GM12801 (cell line): Measurements from ENCODE around the gene USP32.

Experiments
- TF ChIP-seq, protein P1 (sequence below): IDR thresholded peaks from one replicate; pipeline ENCODE4 v1.5.1; 2011; ENCODE audit warnings: control low read depth; ENCODE audit not compliant: insufficient read length; ENCODE audit errors: extremely low read depth

USP32 gene

DNA sequence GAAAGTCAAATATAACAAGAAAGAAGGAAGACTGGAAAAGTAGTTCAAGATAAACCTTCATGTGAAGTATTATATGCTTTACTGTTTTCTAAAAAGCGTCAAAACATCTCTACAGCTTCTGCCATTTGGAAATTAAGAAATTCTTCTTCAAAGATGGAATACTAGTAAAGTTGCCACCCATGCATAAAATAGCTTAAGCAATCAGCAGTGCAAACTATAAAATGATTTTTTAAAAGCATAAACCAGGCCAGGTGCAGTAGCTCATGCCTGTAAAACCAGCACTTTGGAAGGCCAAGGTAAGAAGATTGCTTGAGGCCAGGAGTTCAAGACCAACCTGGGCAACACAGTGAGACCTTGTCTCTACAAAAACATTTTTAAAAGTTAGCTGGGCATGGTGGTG lies 68.2 kb downstream of the USP32 start:
- TF ChIP-seq, protein P1, sequence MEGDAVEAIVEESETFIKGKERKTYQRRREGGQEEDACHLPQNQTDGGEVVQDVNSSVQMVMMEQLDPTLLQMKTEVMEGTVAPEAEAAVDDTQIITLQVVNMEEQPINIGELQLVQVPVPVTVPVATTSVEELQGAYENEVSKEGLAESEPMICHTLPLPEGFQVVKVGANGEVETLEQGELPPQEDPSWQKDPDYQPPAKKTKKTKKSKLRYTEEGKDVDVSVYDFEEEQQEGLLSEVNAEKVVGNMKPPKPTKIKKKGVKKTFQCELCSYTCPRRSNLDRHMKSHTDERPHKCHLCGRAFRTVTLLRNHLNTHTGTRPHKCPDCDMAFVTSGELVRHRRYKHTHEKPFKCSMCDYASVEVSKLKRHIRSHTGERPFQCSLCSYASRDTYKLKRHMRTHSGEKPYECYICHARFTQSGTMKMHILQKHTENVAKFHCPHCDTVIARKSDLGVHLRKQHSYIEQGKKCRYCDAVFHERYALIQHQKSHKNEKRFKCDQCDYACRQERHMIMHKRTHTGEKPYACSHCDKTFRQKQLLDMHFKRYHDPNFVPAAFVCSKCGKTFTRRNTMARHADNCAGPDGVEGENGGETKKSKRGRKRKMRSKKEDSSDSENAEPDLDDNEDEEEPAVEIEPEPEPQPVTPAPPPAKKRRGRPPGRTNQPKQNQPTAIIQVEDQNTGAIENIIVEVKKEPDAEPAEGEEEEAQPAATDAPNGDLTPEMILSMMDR: no peak

DNA sequence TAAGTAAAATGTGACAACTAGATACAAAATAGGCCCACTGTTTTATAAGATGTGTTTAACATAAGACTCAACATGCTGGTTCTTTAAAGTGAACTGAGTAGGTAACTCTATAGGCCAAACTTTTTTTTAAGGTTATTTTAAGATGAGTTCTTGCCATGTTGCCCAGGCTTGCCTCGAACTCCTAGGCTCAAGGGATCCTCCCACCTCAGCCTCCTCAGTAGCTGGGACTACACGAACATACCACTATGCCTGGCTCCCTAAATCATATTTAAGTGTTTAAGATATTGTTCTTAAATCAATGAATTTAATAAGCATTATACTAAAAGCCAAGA lies 69.9 kb downstream of the USP32 start:
- TF ChIP-seq, protein P1: no peak

DNA sequence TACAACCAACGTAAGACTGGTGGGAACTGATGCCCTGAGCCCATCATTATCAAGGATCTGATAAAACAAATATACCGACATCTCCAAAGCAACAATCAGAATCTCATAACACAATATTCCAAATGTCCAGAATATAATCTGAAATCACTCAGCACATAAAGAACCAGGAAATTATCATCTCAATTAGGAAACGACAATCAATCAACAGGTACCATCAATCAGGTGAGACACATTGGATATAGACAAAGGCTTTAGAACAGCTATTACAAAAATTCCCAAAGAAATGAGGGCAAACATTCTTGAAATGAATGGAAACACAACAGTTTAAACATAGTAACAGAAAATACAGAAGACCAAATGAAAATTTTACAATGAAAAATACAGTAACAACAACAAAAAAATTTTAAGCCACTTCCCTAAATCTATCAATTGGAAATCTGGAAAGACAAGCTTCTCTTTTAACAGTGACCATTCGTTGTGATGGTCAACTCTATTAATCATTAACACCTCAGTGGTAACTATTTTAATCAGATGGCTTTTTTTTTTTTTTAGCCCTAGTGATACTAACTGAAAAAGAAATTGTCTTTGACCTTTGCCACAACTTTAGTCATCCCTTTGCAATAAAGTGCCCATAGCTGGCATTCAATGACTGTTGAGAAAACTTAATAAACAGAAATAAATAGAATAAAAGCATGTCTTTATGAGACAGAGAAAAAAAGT lies 70.4 kb downstream of the USP32 start:
- TF ChIP-seq, protein P1: no peak

DNA sequence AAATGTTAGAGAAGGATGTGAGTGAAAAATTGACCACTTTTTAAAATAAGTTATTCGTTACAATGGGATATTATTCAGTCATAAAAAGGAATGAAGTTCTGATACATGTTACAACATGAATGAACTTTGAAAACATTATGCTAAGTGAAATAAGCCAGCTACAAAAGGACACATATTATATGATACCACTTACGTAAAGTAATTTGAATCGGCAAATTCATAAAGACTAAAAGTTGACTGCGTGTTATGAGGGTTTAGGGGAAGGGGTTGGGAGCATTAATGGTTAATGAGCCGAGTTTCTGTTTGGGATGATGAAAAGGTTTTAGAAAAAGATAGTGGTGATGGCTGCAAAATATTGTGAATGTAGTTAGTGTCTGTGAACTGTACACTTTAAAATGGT lies 73.1 kb downstream of the USP32 start:
- TF ChIP-seq, protein P1: no peak

DNA sequence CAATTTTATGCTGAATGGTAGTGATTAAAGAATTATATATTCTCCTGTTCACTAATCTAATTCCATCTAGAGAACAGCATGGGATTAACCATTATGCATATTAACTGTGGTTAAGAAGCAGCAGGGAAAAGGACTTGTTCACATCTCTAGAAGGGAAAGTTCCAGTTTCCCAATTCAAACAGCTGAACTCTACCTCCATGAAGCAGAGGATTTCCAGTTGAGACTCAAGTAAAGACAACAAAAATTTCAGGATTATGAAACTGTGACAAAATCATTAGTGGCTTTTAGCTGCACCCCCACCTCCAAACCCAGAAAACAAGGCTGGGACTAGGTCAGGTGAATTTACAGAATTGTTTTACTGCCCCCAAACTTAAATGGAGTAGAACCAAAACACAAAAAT lies 73.6 kb downstream of the USP32 start:
- TF ChIP-seq, protein P1: no peak

DNA sequence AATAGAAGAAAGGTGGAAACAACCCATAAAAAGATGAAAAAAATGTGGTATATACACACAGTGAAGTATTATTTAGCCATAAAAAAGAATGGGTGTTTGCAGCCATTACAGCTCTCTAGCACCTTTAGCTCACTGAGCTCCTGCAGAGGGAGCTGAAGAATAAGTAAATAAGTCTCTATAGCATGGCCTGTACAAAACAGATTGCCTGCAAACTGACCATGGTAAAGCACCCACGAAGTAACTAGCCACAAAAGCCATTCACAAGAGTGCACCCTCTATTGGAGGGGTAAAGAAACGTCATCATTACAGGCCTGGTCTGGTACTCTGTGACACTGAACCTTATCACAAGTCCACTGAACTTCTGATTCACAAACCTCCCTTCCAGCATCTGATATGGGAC lies 76.3 kb downstream of the USP32 start:
- TF ChIP-seq, protein P1: no peak

DNA sequence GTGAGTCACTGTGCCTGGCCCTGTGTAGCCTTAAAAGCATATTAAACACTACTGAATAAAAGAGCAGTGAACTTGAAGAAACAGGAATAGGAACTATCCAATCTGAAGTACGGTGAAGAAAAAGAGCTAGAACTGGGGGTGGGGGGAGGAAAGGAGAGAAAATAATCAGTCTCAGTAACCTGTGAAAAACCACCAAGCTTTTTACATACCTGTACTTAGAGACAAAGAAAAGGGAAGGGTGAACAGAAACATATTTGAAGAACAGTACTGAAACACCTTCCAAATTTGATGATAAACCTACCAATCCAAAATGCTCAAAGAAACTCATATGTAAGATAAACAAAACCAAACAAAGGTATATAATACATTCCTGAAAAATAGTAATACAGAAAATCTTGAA lies 77.5 kb downstream of the USP32 start:
- TF ChIP-seq, protein P1: no peak
